Fibroblast of peridontal ligament (primary cell): ENCODE measurements around the gene MAB21L4.

Experiments used
- DNase-seq: peaks from one replicate; pipeline ENCODE4 v3.0.0-alpha.2; 2010; ENCODE audit errors: extremely low read depth

Gene MAB21L4

DNA sequence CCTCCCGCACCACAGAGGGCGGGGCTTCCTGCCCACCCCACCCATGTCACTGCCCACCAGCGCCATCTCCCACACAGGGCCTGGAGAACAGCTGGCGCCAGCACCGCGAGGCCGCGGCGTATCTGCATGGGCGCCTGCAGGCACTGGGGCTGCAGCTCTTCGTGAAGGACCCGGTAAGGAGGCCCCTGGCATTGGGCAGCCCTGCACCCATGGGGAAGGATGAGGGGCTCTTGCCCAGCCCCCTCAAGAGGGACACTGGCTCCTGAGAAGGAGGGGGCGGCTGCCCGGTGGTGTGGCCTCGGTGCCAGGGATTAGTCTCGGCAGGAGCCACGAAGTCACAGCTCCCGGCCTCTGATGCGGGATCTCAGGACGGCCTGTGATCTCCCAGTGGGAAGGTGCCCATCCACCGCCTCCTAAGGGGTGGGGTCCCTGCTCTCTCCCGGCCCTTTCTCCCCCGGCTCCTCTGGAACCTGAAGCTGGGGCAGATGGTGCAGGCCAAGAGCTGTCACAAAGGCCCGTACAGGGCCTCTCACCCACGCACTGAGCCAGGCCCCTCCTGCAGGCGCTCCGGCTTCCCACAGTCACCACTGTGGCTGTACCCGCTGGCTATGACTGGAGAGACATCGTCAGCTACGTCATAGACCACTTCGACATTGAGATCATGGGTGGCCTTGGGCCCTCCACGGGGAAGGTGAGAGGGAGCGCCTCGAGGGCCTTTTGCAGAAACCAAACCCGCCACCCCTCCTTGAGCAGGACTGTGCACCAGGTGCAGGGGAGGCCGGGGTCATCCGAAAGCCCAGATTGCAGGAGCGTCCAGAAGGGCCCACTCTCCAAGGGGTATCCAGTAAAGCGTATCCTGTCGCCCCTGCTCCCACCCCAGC, 18.3 kb downstream of the MAB21L4 start:
- no peak for DNase-seq

DNA sequence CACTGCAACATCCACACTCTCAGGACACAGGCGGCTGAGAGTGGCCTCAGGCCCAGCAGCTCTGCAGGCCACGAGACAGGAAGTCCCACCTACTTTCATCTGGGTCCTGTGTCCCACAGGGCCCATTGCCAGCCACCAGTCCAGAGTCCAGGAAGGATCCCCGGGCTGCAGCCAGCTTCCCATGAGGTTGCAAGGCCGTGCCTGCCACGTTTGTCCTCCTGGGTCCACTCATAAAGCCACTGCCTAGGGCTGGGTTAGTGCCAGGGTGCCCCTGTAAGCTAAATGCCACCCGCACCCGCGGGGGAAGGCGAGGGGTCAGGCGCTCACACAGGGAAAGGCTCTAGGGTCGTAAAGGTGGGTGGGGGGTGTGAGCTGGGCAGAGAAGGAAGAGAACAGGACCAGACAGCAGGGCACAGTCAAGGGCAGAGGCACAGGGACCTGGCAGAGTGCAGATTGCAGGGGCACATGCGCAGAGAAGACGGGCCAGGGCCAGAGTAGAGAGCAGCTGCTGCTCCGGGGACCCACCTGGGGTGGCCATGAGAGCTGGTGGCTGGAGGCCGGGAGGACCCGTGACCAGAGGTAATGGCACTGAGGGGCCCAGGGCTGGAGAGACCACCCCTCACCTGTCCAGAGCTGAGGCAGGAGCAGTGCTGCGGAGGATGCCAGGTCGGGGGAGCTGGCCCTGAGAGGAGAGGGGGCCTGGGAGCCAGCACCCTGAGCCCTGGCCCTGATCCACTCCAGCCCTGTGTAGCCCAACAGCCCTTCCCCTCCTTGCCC, 19.3 kb downstream of the MAB21L4 start:
- DNase-seq = no peak

DNA sequence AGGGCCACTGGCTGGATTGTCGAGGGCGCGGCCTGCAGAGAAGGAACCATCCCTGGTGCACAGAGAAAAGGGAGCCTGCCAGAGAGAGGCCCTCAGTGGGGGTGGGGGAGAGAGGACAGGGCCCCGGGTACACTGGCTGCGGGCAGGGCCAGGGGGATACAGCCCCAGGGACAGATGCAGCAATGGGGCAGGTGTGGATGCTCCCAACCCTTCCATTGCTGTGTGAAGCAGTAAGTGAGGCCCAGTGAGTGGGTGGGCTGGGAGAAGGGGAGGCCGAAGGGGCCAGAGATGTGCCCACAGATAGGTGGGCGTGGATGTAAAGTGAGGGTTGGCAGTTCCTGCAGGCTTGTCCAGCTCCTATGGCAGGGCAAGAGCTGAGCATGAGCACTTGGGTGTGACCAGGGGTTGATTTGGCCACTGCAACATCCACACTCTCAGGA, 19.9 kb downstream of the MAB21L4 start:
- DNase-seq = no peak

- DNase-seq = no peak
These were observed 20.5 kb downstream of the MAB21L4 start for GRCh38 chr2:240875228-240876034.

DNA sequence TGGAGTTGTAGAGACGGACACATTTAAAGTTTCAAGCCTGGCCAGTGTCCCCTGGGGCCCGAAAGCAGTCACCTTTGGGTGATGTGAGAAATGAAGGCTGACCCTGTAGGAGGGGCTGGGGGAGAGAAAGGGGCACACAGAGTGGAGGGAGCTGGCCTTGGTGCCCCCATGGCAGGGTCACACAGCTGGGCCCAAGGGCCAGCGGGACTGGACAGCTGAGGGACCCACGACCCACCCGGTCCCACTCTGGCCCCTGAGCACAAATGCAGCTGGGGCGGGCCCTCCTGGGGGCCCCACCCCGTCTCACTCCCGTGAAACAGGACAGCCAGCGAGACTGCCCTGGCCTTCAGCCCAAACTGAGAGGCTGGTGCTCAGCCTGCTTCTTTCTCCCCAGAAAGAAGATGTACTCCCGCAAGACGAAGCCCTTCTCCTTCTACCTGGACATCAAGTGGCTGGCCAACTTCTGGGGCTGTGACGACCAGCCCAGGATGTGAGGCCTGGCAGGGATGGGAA, 21.2 kb downstream of the MAB21L4 start:
- DNase-seq = no peak

DNA sequence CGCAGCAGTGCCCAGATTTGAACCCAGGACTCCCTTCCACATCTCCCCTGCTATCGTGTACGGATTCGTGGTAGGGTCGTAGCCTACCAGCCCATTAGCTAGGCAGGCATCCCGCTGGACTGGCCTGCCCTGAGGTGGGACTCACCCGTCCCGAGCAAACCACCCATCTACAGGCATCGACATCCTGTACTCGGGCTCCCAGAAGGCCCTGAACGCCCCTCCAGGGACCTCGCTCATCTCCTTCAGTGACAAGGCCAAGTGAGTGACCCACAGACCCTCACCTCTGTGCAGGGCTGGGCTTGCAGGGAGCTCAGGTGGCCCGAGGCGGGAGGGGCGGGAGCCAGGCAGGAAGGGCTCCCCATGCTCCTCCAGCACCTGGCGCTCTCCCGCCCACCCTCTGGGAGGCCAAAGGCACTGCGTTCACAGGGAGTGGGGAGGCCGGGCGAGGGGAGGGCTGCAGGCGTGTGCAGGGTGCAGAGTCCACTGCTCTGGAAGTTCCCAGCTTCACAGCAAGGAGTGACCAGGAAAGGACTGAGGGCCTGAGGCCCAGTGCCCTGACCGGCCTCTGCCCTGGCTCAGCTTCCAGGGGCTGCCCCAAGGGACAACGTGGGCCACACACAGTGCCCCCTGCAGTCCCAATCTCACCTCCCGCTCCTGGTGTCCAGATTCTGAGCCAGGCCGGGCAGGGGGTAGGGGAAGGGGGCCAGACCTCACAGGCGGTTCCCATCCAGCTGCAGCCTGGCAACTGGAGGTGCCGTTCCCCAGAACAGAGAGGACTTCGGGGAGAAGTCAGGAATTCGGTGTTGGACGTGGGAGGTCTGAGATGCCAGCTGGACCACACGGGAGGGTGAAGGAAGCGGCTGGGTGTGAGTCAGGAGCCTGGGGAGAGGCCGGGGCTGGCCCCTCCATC, 21.9 kb downstream of the MAB21L4 start:
- DNase-seq = no peak

- DNase-seq = no peak
These were observed 22.7 kb downstream of the MAB21L4 start for GRCh38 chr2:240873098-240873788.

GRCh38 chr2:240872317-240873097, 23.4 kb downstream of the MAB21L4 start:
- DNase-seq = no peak

GRCh38 chr2:240871071-240871958, 24.6 kb downstream of the MAB21L4 start:
- no peak for DNase-seq

DNA sequence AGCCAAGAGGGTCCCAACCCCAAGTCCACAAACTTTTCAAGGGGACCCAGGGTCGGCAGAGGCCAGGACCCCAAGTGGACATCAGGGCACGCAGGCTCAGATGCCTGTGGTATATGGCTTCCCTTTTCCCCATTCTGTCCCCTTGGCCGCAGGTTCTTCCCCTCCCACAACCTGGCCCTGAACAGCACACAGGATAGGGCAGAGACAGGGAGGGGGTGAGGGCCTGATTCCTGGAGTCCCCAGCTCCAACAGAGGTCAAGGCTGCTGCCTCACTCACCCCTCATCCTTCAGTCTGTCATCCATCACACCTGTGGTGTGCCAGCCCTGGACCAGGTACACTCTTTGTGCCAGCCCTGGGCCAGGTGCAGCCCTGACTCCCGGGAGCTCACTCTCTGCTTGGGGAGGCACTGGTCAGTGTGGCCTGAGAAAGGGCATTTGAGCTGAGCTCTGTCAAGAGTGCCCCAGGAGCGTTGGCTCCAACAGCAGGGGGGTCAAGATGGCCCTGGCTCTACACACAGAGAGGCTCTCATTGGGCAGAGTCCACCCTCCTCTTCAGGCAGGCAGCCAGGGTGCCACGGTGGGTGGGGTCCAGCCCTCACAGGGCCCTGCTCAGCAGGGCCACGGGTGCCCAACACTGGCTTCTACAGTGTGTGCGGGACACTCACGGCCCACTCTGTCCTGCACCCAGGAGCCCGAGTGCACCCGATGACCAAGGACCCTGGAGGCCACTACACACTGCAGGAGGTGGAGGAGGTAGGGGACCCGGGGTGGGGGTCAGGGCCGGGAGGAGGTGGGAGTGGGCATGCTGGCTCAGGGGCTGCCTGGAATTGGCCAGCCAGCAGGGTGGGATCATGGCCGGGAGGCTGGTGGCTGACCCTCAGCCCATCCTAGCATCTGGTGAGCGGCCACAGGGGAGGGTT, 25.7 kb downstream of the MAB21L4 start:
- no peak for DNase-seq

DNA sequence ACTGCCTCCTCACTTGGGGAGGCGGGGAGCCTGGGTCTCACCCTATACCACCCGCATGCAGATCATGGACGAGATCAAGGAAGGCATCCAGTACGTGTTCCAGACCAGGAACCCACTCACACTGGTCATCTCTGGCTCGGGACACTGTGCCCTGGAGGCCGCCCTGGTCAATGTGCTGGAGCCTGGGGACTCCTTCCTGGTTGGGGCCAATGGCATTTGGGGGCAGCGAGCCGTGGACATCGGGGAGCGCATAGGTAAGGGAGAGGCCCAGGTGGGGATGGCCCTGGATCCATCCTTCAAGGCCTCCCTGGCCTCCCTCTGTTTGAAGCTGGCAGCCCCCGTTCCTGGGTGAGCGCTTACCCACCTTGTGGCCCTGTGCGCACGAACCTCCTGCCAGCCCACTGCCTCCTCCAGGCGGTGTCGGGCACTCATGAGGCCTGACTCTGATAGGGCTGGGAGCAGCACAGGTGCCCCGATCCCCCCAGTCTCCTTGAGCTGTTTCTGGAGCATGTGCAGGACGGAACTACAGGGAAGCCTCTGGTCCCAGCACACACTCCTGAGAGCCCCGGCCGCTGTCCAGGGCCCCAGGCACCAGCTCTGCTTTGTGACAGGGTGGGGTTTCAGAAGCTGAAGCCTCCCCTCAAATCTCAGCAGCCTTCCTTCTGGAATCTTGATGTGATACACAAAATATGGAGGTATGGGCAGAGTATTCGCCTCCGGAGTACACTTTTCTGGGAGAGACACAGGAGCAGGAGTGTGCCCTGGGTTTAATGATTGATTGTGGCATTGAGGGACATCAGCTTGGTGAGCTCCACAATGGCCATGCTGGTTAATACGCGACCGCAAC, 26.6 kb downstream of the MAB21L4 start:
- DNase-seq = no peak

DNA sequence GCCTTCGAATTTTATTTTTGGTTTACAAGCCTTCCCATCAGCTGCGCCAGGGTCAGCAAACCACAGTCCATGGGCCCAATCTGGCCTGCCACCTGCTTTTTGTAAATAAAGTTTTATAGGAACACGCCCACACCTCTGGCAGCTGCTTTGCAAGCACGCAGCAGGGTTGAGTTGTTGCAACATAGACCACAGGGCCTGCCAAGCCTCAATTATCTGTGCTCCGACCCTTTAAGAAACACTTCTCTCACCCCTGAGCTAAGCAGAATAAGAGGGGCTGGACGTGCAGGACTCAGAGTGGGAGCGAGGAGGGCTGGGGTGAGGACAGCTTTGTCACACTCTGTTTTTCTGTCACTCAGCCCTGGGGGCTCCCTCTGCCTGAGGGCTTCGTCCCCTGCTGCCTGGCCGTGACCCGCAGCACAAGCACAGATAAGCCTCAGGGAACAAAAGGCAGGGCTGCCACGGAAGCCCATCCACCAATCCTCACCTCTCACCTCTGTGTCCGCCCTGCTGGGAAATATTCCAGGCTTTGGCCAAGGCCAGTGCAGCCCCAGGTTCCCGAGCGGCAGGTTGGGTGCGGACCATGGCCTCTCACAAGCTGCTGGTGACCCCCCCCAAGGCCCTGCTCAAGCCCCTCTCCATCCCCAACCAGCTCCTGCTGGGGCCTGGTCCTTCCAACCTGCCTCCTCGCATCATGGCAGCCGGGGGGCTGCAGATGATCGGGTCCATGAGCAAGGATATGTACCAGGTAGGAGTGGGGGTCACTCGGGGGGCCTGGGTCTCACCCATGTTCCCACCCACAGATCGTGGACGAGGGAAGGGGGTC, 27.5 kb downstream of the MAB21L4 start, which contains the start of gene AGXT:
AGXT (plus strand) TSS at position 539 of the 823 bp plus-strand sequence; CDS start at position 581, 42 bp downstream.
- no peak for DNase-seq

DNA sequence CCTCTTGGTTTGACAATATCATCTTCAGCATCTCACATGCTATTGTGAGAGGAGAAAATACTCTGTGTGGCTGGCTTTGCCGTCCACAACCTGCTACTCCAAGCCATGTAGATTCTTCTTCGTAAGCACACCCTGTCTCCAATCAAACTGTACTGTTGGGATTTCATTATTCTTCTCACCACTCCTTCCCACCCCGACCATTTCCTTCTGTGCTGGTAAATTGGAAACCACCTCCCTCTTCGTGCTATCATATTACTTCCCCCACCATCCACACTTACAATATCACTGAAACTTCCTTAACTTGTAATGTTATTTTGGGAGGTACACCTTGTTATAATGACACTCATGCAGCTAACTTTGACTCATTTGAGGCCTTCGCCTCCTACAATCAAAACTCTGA, 30.6 kb downstream of the MAB21L4 start:
- no peak for DNase-seq

DNA sequence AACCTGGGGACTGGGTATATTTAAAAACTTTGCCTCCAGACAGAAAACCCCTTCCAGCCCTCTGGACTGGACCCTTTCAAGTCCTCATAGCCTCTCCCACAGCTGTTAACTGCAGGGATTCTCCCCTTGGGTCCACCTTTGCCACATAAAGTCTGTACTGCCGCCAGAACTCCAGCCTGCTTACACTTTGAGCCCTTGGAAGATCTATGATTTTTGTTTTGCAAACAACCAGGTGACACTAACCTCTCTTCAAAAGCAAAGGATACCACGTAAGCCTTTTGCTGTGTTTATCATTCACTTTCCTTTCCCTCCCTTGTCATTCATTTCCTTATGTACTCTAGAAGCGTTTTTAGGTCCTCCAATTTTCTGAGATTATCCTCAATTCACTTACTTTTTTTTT, 31.5 kb downstream of the MAB21L4 start:
- no peak for DNase-seq

DNA sequence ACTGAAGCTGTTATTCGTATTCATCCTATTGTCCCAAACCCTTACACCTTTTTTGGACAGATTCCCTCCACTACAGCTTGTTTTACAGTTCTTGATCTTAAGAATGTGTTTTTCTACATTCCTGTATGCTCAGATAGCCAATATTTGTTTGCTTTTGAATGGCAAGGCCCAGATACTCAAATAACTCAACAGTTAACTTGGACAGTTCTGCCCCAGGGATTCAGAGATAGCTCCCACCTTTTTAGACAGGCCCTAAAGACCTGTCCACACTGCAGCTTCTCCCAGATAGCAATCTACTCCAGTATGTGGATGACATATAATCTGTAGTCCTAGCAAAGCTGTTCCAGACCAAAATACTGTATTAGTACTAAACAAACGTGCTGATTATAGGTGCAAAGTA, 34.4 kb downstream of the MAB21L4 start:
- no peak for DNase-seq
